Measurements from ENCODE around the gene TTLL12.
A peak's percentile ranks its signal among the peaks of the same experiment; 100 is the strongest.

DNA sequence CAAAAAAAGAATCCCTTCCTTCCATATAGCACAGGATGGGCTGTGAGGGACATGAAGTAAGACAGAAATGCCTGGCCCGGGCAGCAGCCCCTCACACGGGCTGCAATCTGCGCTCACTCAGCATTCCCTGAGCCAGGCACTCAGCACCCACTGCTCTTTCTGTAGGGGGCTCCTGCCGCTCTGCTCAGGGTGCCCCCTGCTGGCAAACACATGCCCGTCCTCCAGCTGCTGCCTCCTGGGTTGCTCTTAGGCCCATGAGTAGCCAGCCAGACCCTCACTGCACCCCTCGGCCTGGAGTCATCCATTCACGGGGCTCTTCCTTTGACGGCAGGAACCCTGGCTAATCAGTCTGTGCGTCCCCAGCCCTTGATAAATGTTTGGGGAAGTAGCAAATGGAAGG is 50.7 kb downstream of the TTLL12 start:
- TF ChIP-seq, protein P1, sequence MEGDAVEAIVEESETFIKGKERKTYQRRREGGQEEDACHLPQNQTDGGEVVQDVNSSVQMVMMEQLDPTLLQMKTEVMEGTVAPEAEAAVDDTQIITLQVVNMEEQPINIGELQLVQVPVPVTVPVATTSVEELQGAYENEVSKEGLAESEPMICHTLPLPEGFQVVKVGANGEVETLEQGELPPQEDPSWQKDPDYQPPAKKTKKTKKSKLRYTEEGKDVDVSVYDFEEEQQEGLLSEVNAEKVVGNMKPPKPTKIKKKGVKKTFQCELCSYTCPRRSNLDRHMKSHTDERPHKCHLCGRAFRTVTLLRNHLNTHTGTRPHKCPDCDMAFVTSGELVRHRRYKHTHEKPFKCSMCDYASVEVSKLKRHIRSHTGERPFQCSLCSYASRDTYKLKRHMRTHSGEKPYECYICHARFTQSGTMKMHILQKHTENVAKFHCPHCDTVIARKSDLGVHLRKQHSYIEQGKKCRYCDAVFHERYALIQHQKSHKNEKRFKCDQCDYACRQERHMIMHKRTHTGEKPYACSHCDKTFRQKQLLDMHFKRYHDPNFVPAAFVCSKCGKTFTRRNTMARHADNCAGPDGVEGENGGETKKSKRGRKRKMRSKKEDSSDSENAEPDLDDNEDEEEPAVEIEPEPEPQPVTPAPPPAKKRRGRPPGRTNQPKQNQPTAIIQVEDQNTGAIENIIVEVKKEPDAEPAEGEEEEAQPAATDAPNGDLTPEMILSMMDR (IDR thresholded peaks at IDR 0.05; ENCODE audit: insufficient read depth, low read length) = peak; percentile 61
- no peak for TF ChIP-seq POLR2AphosphoS5 (IDR thresholded peaks at IDR 0.05; ENCODE audit: low read depth)
- TF ChIP-seq, protein P2, sequence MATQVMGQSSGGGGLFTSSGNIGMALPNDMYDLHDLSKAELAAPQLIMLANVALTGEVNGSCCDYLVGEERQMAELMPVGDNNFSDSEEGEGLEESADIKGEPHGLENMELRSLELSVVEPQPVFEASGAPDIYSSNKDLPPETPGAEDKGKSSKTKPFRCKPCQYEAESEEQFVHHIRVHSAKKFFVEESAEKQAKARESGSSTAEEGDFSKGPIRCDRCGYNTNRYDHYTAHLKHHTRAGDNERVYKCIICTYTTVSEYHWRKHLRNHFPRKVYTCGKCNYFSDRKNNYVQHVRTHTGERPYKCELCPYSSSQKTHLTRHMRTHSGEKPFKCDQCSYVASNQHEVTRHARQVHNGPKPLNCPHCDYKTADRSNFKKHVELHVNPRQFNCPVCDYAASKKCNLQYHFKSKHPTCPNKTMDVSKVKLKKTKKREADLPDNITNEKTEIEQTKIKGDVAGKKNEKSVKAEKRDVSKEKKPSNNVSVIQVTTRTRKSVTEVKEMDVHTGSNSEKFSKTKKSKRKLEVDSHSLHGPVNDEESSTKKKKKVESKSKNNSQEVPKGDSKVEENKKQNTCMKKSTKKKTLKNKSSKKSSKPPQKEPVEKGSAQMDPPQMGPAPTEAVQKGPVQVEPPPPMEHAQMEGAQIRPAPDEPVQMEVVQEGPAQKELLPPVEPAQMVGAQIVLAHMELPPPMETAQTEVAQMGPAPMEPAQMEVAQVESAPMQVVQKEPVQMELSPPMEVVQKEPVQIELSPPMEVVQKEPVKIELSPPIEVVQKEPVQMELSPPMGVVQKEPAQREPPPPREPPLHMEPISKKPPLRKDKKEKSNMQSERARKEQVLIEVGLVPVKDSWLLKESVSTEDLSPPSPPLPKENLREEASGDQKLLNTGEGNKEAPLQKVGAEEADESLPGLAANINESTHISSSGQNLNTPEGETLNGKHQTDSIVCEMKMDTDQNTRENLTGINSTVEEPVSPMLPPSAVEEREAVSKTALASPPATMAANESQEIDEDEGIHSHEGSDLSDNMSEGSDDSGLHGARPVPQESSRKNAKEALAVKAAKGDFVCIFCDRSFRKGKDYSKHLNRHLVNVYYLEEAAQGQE (IDR thresholded peaks at IDR 0.05; ENCODE audit: insufficient replicate concordance, low read depth) = no peak
- TF ChIP-seq SPI1 (IDR thresholded peaks at IDR 0.05; ENCODE audit: borderline replicate concordance, low read depth) = peak; percentile 14; the same call in 1 of the 2 replicates
- no peak for TF ChIP-seq GABPA (IDR thresholded peaks at IDR 0.05; ENCODE audit: low read depth)

Measured in HL-60 (cell line).